ENCODE measurements around the gene ACAT1. TPM values are rescaled to one million over a fixed set of nuclear protein-coding genes. Genes with fewer than 3 reads are reported as not detected.
A peak's percentile ranks its signal among the peaks of the same experiment; 100 is the strongest.

The ACAT1 gene
- 10 to 100 TPM in 2 of 3 donors, 1 to 10 TPM in 1; 7.4 to 15.4 (median 10.9) TPM for total RNA-seq
- 23.5 TPM for total RNA-seq (2013)

GRCh38 chr11:108121274-108122155, at the start of gene ACAT1:
ACAT1 (plus strand) TSS chr11:108121567; CDS start chr11:108121607, 40 bp downstream.
- WGBS (ENCODE audit: insufficient coverage): under 1% methylated on average over 71 of the region's 73 CpGs
- peaks cover 31 to 40% of the 10 kb centered on the region in 2 donors for H3K4me1 Mint-ChIP-seq

GRCh38 chr11:108084811-108085210, 36.6 kb upstream of the ACAT1 start:
- H3K27me3 ChIP-seq (ENCODE audit: control insufficient read depth, insufficient read depth, low read length): no peaks in the 10 kb centered on the region
- no peaks in the 10 kb centered on the region for H3K9me3 ChIP-seq (ENCODE audit: control insufficient read depth, insufficient read depth, low read length)
- Mint-ChIP-seq H3K36me3 (peaks cover 10% of the 10 kb centered on the region), H3K4me1 (peaks cover 0 to 4% of the 10 kb centered on the region in 2 donors), H3K27me3 (ENCODE audit: low read depth in 2 of 2) (no peaks in the 10 kb centered on the region), H3K4me3 (no peak overlapping the region), H3K9me3 (no peaks in the 10 kb centered on the region), H3K27ac (no peak overlapping the region)
- WGBS (ENCODE audit: insufficient coverage): 100% methylated on average over 1 of the region's 1 CpG
- intact Hi-C loops (cut with micrococcal nuclease): no loop called here
- peaks cover 31% of the 10 kb centered on the region for H3K36me3 ChIP-seq (ENCODE audit: control insufficient read depth, insufficient read depth, low read length)
- no peak overlapping the region for H3K27ac ChIP-seq (ENCODE audit: low read length)
- ATAC-seq: no peak
- DNase-seq: no peak
- H3K4me3 ChIP-seq (ENCODE audit: low read length): no peak overlapping the region
- H3K4me1 ChIP-seq (ENCODE audit: control insufficient read depth, insufficient read depth, low read length): no peaks in the 10 kb centered on the region
- TF ChIP-seq CTCF (IDR thresholded peaks at IDR 0.05): no peak

More at GRCh38 chr11:108121274-108122155, at the start of gene ACAT1:
- no peaks in the 10 kb centered on the region for H3K27me3 Mint-ChIP-seq (ENCODE audit: low read depth in 2 of 2)
- intact Hi-C loops (cut with micrococcal nuclease): no loop called here
- peak within 1 kb of the TSS; percentile 50 for H3K4me3 ChIP-seq (ENCODE audit: low read length)
- DNase-seq (peak; percentile 91 to 96), ATAC-seq (peak; percentile 98 to 100 (median 99))
- no peaks in the 10 kb centered on the region for H3K36me3 ChIP-seq (ENCODE audit: control insufficient read depth, insufficient read depth, low read length)
- no peaks in the 10 kb centered on the region for H3K9me3 ChIP-seq (ENCODE audit: control insufficient read depth, insufficient read depth, low read length)
- H3K27me3 ChIP-seq (ENCODE audit: control insufficient read depth, insufficient read depth, low read length): no peaks in the 10 kb centered on the region
- H3K36me3 Mint-ChIP-seq: no peaks in the 10 kb centered on the region
- peaks cover 25% of the 10 kb centered on the region for H3K4me1 ChIP-seq (ENCODE audit: control insufficient read depth, insufficient read depth, low read length)
- H3K27ac Mint-ChIP-seq: peak within 1 kb of the TSS; percentile 70 to 75
- H3K4me3 Mint-ChIP-seq: peak within 1 kb of the TSS; percentile 89
- no peaks in the 10 kb centered on the region for H3K9me3 Mint-ChIP-seq
- TF ChIP-seq CTCF (IDR thresholded peaks at IDR 0.05): peak; percentile 13
- peak within 1 kb of the TSS; percentile 35 for H3K27ac ChIP-seq (ENCODE audit: low read length)

GRCh38 chr11:108085672-108086071, 35.7 kb upstream of the ACAT1 start:
- H3K9me3 Mint-ChIP-seq: no peaks in the 10 kb centered on the region
- no peaks in the 10 kb centered on the region for H3K27me3 Mint-ChIP-seq (ENCODE audit: low read depth in 2 of 2)
- H3K4me1 Mint-ChIP-seq: peaks cover 0 to 4% of the 10 kb centered on the region in 2 donors
- Histone ChIP-seq H3K4me3 (ENCODE audit: low read length) (no peak overlapping the region), H3K27ac (ENCODE audit: low read length) (no peak overlapping the region), H3K36me3 (ENCODE audit: control insufficient read depth, insufficient read depth, low read length) (peaks cover 32% of the 10 kb centered on the region), H3K9me3 (ENCODE audit: control insufficient read depth, insufficient read depth, low read length) (no peaks in the 10 kb centered on the region), H3K27me3 (ENCODE audit: control insufficient read depth, insufficient read depth, low read length) (no peaks in the 10 kb centered on the region), H3K4me1 (ENCODE audit: control insufficient read depth, insufficient read depth, low read length) (no peaks in the 10 kb centered on the region)
- WGBS (ENCODE audit: insufficient coverage): no CpG with 5 or more reads among the region's 2 CpGs
- TF ChIP-seq CTCF (IDR thresholded peaks at IDR 0.05): no peak
- intact Hi-C loops (cut with micrococcal nuclease): no loop called here
- no peak overlapping the region for H3K27ac Mint-ChIP-seq
- ATAC-seq (no peak), DNase-seq (no peak)
- peaks cover 7% of the 10 kb centered on the region for H3K36me3 Mint-ChIP-seq
- H3K4me3 Mint-ChIP-seq: no peak overlapping the region
